Chondrocyte (in vitro differentiated cells): ENCODE data around the gene ZNF157. TPM values are rescaled to one million over a fixed set of nuclear protein-coding genes. Genes with fewer than 3 reads are reported as not detected.

Experiments
- DNase-seq: peaks from one replicate; pipeline ENCODE4 v3.0.0; 2021; ENCODE audit warnings: mixed read lengths, low spot score
- H3K27ac Mint-ChIP-seq: one replicate; pipeline ENCODE4 v1.8.0; 2021; ENCODE audit warnings: mild to moderate bottlenecking, moderate library complexity, mixed read lengths; ENCODE audit not compliant: unreplicated experiment
- H3K27me3 Mint-ChIP-seq: 2 replicates; pipeline ENCODE4 v1.8.0; 2021; ENCODE audit warnings: low read depth, mixed read lengths
- H3K36me3 Mint-ChIP-seq: 2 replicates; pipeline ENCODE4 v1.8.0; 2021; ENCODE audit warnings: low read depth, mixed read lengths
- H3K4me1 Mint-ChIP-seq: 2 replicates; pipeline ENCODE4 v1.8.0; 2021; ENCODE audit warnings: low read depth, mild to moderate bottlenecking, mixed read lengths
- H3K4me3 Mint-ChIP-seq: one replicate; pipeline ENCODE4 v1.8.0; 2021; ENCODE audit warnings: mild to moderate bottlenecking, moderate library complexity, mixed read lengths; ENCODE audit not compliant: unreplicated experiment
- H3K9me3 Mint-ChIP-seq: 2 replicates; pipeline ENCODE4 v1.8.0; 2021; ENCODE audit warnings: low read depth, mixed read lengths
- CTCF ChIP-seq: fragments of 200-600 bp; sonication (generic); IDR thresholded peaks from 2 replicates; pipeline ENCODE4 v1.5.0; 2021; ENCODE audit warnings: antibody characterized with exemption, mild to moderate bottlenecking, moderate library complexity
- total RNA-seq: library from RNA; stranded (reverse); gene quantifications from 3 replicates; pipeline ENCODE4 v1.2.1, GENCODE V29; 2021

ZNF157 gene
- total RNA-seq, 1 donor from 2014 or later, result 0.15 TPM

DNA sequence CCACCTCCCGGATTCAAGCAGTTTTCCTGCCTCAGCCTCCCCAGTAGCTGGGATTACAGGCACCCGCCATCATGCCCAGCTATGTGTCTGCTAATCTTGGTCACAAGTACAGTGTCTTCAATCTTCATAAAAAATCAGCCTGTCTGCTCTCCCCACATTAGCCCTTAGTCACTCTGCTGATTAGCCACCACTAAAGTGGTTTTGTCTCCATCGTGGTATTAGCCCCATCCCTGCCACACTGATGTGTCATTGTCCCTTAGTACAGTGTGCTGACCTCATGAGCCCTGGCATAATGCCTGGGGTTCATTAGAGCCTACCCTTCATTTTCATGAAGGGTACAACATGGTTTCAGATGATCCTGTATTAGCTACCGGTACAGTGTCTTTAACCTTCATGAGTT lies 49.9 kb downstream of the ZNF157 start:
- Mint-ChIP-seq H3K4me3 (no peak overlapping the region), H3K27me3 (no peaks in the 10 kb centered on the region), H3K4me1 (no peaks in the 10 kb centered on the region), H3K27ac (no peak overlapping the region), H3K9me3 (peaks cover 45% of the 10 kb centered on the region), H3K36me3 (no peaks in the 10 kb centered on the region)
- DNase-seq, result no peak
- no peak for TF ChIP-seq CTCF

DNA sequence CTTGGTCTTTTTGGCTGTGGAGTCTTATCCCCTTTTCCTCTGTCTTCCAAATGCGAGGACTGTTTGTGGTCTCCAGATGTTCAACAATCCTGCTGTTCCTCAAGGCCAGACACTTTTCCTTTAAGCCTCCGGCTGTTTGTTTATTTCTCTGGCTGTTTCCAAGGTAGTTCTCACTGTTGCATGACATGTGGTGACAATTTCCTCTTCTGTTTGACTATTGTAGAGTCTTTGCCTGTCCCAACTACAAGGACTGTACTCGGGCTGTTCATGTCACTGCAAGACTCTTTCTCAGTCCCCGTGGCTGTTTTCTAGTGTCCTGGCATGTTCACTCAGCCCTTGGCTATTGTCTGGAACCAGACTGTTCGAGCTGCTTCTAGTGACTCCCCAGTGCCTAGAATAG lies 50.6 kb downstream of the ZNF157 start:
- peaks cover 42% of the 10 kb centered on the region for H3K9me3 Mint-ChIP-seq
- H3K36me3 Mint-ChIP-seq, result no peaks in the 10 kb centered on the region
- no peak overlapping the region for H3K4me3 Mint-ChIP-seq
- H3K4me1 Mint-ChIP-seq, result no peaks in the 10 kb centered on the region
- DNase-seq, result no peak
- H3K27ac Mint-ChIP-seq, result no peak overlapping the region
- H3K27me3 Mint-ChIP-seq, result no peaks in the 10 kb centered on the region
- TF ChIP-seq CTCF, result no peak

GRCh38 chrX:47422444-47422843 lies 52.1 kb downstream of the ZNF157 start:
- DNase-seq, result no peak
- Mint-ChIP-seq H3K27me3 (no peaks in the 10 kb centered on the region), H3K9me3 (peaks cover 37% of the 10 kb centered on the region), H3K4me1 (no peaks in the 10 kb centered on the region), H3K27ac (no peak overlapping the region), H3K36me3 (no peaks in the 10 kb centered on the region), H3K4me3 (no peak overlapping the region)
- TF ChIP-seq CTCF, result no peak

DNA sequence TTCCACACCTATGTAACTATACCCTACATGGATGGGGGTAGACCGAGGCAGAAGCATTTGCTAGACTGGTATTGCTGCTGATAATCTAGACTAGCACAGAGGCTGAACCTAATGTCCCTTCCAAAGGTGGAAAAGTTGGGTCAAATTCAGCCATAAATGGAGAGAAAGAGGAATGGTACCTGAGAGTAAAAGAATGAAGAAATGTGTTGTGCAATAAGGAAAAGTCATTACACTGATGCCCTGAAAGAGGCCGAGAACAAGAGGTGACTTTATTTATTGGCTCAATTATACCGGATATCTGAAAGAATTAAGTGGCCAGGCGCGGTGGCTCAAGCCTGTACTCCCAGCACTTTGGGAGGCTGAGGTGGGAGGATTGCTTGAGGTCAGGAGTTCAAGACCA lies 60.5 kb downstream of the ZNF157 start:
- no peak overlapping the region for H3K27ac Mint-ChIP-seq
- no peak for TF ChIP-seq CTCF
- DNase-seq, result no peak
- H3K4me3 Mint-ChIP-seq, result no peak overlapping the region
- H3K9me3 Mint-ChIP-seq, result peaks cover 17% of the 10 kb centered on the region
- H3K36me3 Mint-ChIP-seq, result no peaks in the 10 kb centered on the region
- no peaks in the 10 kb centered on the region for H3K27me3 Mint-ChIP-seq
- H3K4me1 Mint-ChIP-seq, result no peaks in the 10 kb centered on the region

- peaks cover 41% of the 10 kb centered on the region for H3K36me3 Mint-ChIP-seq
Measured at GRCh38 chrX:47446431-47446830, 76.1 kb downstream of the ZNF157 start.

More at GRCh38 chrX:47446431-47446830, 76.1 kb downstream of the ZNF157 start:
- Mint-ChIP-seq H3K9me3 (peaks cover 68% of the 10 kb centered on the region), H3K27me3 (no peaks in the 10 kb centered on the region), H3K4me1 (no peaks in the 10 kb centered on the region), H3K4me3 (no peak overlapping the region), H3K27ac (no peak overlapping the region)
- DNase-seq, result no peak
- TF ChIP-seq CTCF, result no peak
